Activated CD8-positive, alpha-beta memory T cell treated with anti-CD3 and anti-CD28 coated beads for 36 hours (primary cell): ENCODE data around the gene ARHGAP20. TPM values are rescaled to one million over a fixed set of nuclear protein-coding genes. Genes with fewer than 3 reads are reported as not detected.

Experiments used
- CTCF ChIA-PET: fragments of 350-600 bp; sonication (Branson Sonifier 250); formaldehyde crosslinking; loops from one replicate; lab custom pipeline; 2021; ENCODE audit warnings: antibody characterized with exemption; lab: Charles Lee
- POLR2A ChIA-PET: fragments of 350-600 bp; sonication (Branson Sonifier 250); formaldehyde crosslinking; loops from one replicate; lab custom pipeline; 2021; ENCODE audit warnings: antibody characterized with exemption; lab: Charles Lee
- total RNA-seq, 2 experiments: library from RNA; stranded (reverse); gene quantifications; one replicate each; pipeline ENCODE4 v1.2.3, GENCODE V29; 2021

Gene ARHGAP20
- total RNA-seq, 2 experiments from 2014 or later: not detected

GRCh38 chr11:110564676-110565356, 147.4 kb downstream of the ARHGAP20 start:
- ChIA-PET CTCF (interaction anchor here (0.6 kb wide), 1 partner anchor 153 kb away, joined by 3 read pairs; no protein-coding TSS in a partner anchor), POLR2A (no interaction called here)

- CTCF ChIA-PET: no interaction called here
These were observed 167.5 kb downstream of the ARHGAP20 start for GRCh38 chr11:110544779-110545178.

GRCh38 chr11:110538154-110538553, 174.1 kb downstream of the ARHGAP20 start:
- CTCF ChIA-PET: no interaction called here
- POLR2A ChIA-PET: no interaction called here

More at GRCh38 chr11:110544779-110545178, 167.5 kb downstream of the ARHGAP20 start:
- POLR2A ChIA-PET: no interaction called here

GRCh38 chr11:110530900-110531741, 181.1 kb downstream of the ARHGAP20 start:
- POLR2A ChIA-PET: no interaction called here

GRCh38 chr11:110529043-110529442, 183.2 kb downstream of the ARHGAP20 start:
- POLR2A ChIA-PET: no interaction called here
- CTCF ChIA-PET: no interaction called here

More at GRCh38 chr11:110530900-110531741, 181.1 kb downstream of the ARHGAP20 start:
- CTCF ChIA-PET: no interaction called here

- CTCF ChIA-PET: no interaction called here
These were observed 185.1 kb downstream of the ARHGAP20 start for GRCh38 chr11:110527146-110527545.

More at GRCh38 chr11:110527146-110527545, 185.1 kb downstream of the ARHGAP20 start:
- POLR2A ChIA-PET: no interaction called here
